Endothelial cell of umbilical vein (primary cell): Measurements from ENCODE around the gene CBS.
"Not testable (repeated sequence)": the region's sequence is repeated elsewhere in the genome, so short reads cannot be mapped to it uniquely, and the experiment has no call there.

Experiments used
- EZH2 ChIP-seq: IDR thresholded peaks from 2 replicates; pipeline ENCODE4 v1.6.1; 2012; ENCODE audit warnings: borderline replicate concordance, low read depth, mild to moderate bottlenecking, moderate library complexity, low read length, inconsistent platforms; ENCODE audit not compliant: severe bottlenecking
- FOS ChIP-seq: IDR thresholded peaks from 2 replicates; pipeline ENCODE4 v1.6.1; 2011; ENCODE audit warnings: mild to moderate bottlenecking, low read length, moderate library complexity, borderline replicate concordance; ENCODE audit not compliant: insufficient read depth
- TF ChIP-seq, protein P1 (sequence below): IDR thresholded peaks from 2 replicates; pipeline ENCODE4 v1.6.1; 2011; ENCODE audit not compliant: insufficient read depth, insufficient read length
- TF ChIP-seq, protein P2 (sequence below), 2 donors: IDR thresholded peaks; 1 replicate in 1 of 2; 2 replicates in 1 of 2; pipeline ENCODE4 v1.5.1; 2011; ENCODE audit warnings: low read length in 2 of 2, mild to moderate bottlenecking in 2 of 2, moderate library complexity in 2 of 2, control low read depth in 1 of 2, inconsistent platforms in 1 of 2, low read depth in 1 of 2; ENCODE audit not compliant: insufficient read depth in 1 of 2; ENCODE audit errors: extremely low read depth in 1 of 2

DNA sequence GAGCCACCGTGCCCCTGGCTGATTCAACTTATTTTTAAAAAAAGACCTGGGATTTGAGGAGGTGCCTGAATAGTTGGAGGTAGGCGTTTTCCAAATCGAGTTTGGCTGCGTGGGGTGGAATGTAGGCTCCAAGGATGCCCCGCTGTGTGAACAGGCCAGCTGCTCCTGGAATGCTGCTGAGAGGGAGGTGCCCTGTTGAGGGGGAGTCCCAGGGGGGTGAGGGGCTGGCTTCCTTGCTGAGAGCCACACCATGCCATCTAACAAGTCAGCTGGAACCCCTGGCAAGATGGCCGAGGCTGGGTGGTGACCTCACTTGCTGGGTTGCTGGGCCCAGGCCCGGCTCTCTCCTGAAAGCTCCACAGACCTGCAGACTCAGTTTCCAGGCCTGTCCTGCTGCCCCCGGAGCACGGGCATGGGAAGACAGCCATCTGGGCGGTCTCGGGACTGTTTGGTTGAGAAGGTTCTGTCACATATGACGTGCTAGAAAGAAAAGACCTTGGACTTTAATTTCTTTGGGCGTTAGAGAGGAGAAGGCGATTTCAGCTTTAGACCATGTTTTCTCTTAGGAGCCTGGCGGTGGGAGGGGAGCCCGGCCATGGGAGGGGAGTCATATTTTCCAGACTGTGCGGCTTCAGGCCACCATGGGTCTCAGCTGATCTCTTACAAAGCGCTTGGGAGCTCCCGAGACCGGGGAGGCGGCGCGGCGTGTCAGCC, 7.1 kb upstream of the CBS start:
- TF ChIP-seq, protein P1, sequence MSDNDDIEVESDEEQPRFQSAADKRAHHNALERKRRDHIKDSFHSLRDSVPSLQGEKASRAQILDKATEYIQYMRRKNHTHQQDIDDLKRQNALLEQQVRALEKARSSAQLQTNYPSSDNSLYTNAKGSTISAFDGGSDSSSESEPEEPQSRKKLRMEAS, result not testable (repeated sequence)
- not testable (repeated sequence) for TF ChIP-seq EZH2, FOS
- TF ChIP-seq, protein P2, sequence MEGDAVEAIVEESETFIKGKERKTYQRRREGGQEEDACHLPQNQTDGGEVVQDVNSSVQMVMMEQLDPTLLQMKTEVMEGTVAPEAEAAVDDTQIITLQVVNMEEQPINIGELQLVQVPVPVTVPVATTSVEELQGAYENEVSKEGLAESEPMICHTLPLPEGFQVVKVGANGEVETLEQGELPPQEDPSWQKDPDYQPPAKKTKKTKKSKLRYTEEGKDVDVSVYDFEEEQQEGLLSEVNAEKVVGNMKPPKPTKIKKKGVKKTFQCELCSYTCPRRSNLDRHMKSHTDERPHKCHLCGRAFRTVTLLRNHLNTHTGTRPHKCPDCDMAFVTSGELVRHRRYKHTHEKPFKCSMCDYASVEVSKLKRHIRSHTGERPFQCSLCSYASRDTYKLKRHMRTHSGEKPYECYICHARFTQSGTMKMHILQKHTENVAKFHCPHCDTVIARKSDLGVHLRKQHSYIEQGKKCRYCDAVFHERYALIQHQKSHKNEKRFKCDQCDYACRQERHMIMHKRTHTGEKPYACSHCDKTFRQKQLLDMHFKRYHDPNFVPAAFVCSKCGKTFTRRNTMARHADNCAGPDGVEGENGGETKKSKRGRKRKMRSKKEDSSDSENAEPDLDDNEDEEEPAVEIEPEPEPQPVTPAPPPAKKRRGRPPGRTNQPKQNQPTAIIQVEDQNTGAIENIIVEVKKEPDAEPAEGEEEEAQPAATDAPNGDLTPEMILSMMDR (IDR thresholded peaks at IDR 0.05; ENCODE audit: extremely low read depth in 1 of 2, insufficient read depth in 1 of 2, low read depth in 1 of 2, low read length in 2 of 2), result not testable (repeated sequence)
